Naive B cell (primary cell): Measurements from ENCODE around the gene KHNYN. TPM values are rescaled to one million over a fixed set of nuclear protein-coding genes. Genes with fewer than 3 reads are reported as not detected.
A peak's percentile ranks its signal among the peaks of the same experiment; 100 is the strongest.

ENCODE experiments used
- ATAC-seq, 2 donors: fragments of 150-1000 bp; cut with Tn5 transposase; 2 replicates each; pipeline ENCODE4 v1.10.0; 2021; ENCODE audit warnings: low read depth in 2 of 2, mild to moderate bottlenecking in 2 of 2, moderate library complexity in 2 of 2
- DNase-seq: peaks from one replicate; pipeline ENCODE4 v3.0.0; 2022
- H3K27ac Mint-ChIP-seq, 6 donors: one replicate each; pipeline ENCODE4 v1.8.0; 2020 to 2022; ENCODE audit warnings: mild to moderate bottlenecking in 6 of 6, mixed read lengths in 6 of 6, moderate library complexity in 5 of 6, inconsistent platforms in 2 of 6
- H3K27me3 Mint-ChIP-seq, 3 donors: one replicate each; pipeline ENCODE4 v1.8.0; 2021 to 2022; ENCODE audit warnings: mixed read lengths in 3 of 3, mild to moderate bottlenecking in 1 of 3
- H3K36me3 Mint-ChIP-seq, 2 donors: one replicate each; pipeline ENCODE4 v1.8.0; 2020 to 2022; ENCODE audit warnings: mixed read lengths in 2 of 2, inconsistent platforms in 1 of 2, mild to moderate bottlenecking in 1 of 2
- H3K4me1 Mint-ChIP-seq, 3 donors: one replicate each; pipeline ENCODE4 v1.8.0; 2020 to 2022; ENCODE audit warnings: mixed read lengths in 3 of 3, inconsistent platforms in 1 of 3, mild to moderate bottlenecking in 1 of 3, moderate library complexity in 1 of 3
- H3K4me3 Mint-ChIP-seq, 8 donors: one replicate each; pipeline ENCODE4 v1.8.0; 2020 to 2022; ENCODE audit warnings: mild to moderate bottlenecking in 8 of 8, mixed read lengths in 8 of 8, moderate library complexity in 8 of 8, inconsistent platforms in 2 of 8
- H3K9me3 Mint-ChIP-seq, 7 donors: one replicate each; pipeline ENCODE4 v1.8.0; 2020 to 2022; ENCODE audit warnings: mixed read lengths in 7 of 7, mild to moderate bottlenecking in 5 of 7, inconsistent platforms in 2 of 7, moderate library complexity in 1 of 7
- polyA plus RNA-seq, 6 donors: library from polyadenylated mRNA; unstranded; fragments of 300-500 nt; fragmentation: Illumina TruSeq; gene quantifications; one replicate each; pipeline ENCODE4 v1.2.3, GENCODE V29; 2021; ENCODE audit warnings: low read depth in 6 of 6

Gene KHNYN
- polyA plus RNA-seq, 6 donors from 2014 or later, result 22.8 to 39.8 (median 24.0) TPM

- H3K36me3 Mint-ChIP-seq, result peaks cover 0 to 17% of the 10 kb centered on the region in 2 donors
- DNase-seq (peak; percentile 84), ATAC-seq (peak; percentile 44 to 53)
- H3K4me3 Mint-ChIP-seq, result peak overlapping the region; percentile 88 to 96 (median 94)
- peak overlapping the region; percentile 32 to 99 (median 98) for H3K27ac Mint-ChIP-seq
- peaks cover 42 to 58% (median 53%) of the 10 kb centered on the region in 3 donors for H3K4me1 Mint-ChIP-seq
- H3K27me3 Mint-ChIP-seq, result no peaks in the 10 kb centered on the region
- peaks cover 0 to 2% (median 0%) of the 10 kb centered on the region in 7 donors for H3K9me3 Mint-ChIP-seq
Measured at GRCh38 chr14:24431569-24432258, 2.0 kb downstream of the KHNYN start.

GRCh38 chr14:24432259-24433131 is 2.7 kb downstream of the KHNYN start:
- Mint-ChIP-seq H3K9me3 (peaks cover 0 to 2% (median 0%) of the 10 kb centered on the region in 7 donors), H3K27me3 (no peaks in the 10 kb centered on the region), H3K4me1 (peaks cover 49 to 64% (median 58%) of the 10 kb centered on the region in 3 donors), H3K4me3 (peak overlapping the region in 3 of 8 donors; percentile 49 to 96 (median 93)), H3K36me3 (peaks cover 0 to 17% of the 10 kb centered on the region in 2 donors), H3K27ac (peak overlapping the region; percentile 10 to 99 (median 90))
- ATAC-seq (no peak), DNase-seq (no peak)

- DNase-seq (no peak), ATAC-seq (no peak)
- Mint-ChIP-seq H3K27me3 (no peaks in the 10 kb centered on the region), H3K36me3 (peaks cover 0 to 17% of the 10 kb centered on the region in 2 donors), H3K9me3 (peaks cover 0 to 2% (median 0%) of the 10 kb centered on the region in 7 donors), H3K4me1 (peaks cover 58 to 69% (median 64%) of the 10 kb centered on the region in 3 donors), H3K4me3 (no peak overlapping the region), H3K27ac (no peak overlapping the region)
Measured at GRCh38 chr14:24434036-24434435, 4.3 kb downstream of the KHNYN start.

- Mint-ChIP-seq H3K27me3 (no peaks in the 10 kb centered on the region), H3K27ac (peak overlapping the region in 3 of 6 donors; percentile 57 to 88 (median 79)), H3K4me3 (peak overlapping the region in 1 of 8 donors; percentile 74), H3K4me1 (peaks cover 56 to 69% (median 62%) of the 10 kb centered on the region in 3 donors), H3K36me3 (peaks cover 6 to 17% of the 10 kb centered on the region in 2 donors), H3K9me3 (peaks cover 0 to 2% (median 0%) of the 10 kb centered on the region in 7 donors)
- DNase-seq (no peak), ATAC-seq (no peak)
Measured at GRCh38 chr14:24434676-24435075, 4.9 kb downstream of the KHNYN start.

- H3K36me3 Mint-ChIP-seq, result peaks cover 6 to 17% of the 10 kb centered on the region in 2 donors
- no peaks in the 10 kb centered on the region for H3K27me3 Mint-ChIP-seq
- peaks cover 57 to 70% (median 62%) of the 10 kb centered on the region in 3 donors for H3K4me1 Mint-ChIP-seq
- no peak for ATAC-seq
- no peak for DNase-seq
- H3K4me3 Mint-ChIP-seq, result peak overlapping the region in 2 of 8 donors; percentile 30 to 74
- peak overlapping the region in 4 of 6 donors; percentile 36 to 88 (median 57) for H3K27ac Mint-ChIP-seq
- peaks cover 0 to 2% (median 0%) of the 10 kb centered on the region in 7 donors for H3K9me3 Mint-ChIP-seq
Measured at GRCh38 chr14:24435192-24435810, 5.5 kb downstream of the KHNYN start.

- ATAC-seq, result no peak
- Mint-ChIP-seq H3K4me1 (peaks cover 60 to 74% (median 63%) of the 10 kb centered on the region in 3 donors), H3K9me3 (peaks cover 0 to 2% (median 0%) of the 10 kb centered on the region in 7 donors), H3K36me3 (peaks cover 6 to 17% of the 10 kb centered on the region in 2 donors), H3K27me3 (no peaks in the 10 kb centered on the region), H3K4me3 (peak overlapping the region in 4 of 8 donors; percentile 30 to 74 (median 68)), H3K27ac (peak overlapping the region in 3 of 6 donors; percentile 34 to 84 (median 57))
- no peak for DNase-seq
Measured at GRCh38 chr14:24435998-24436354, 6.2 kb downstream of the KHNYN start.

- peaks cover 0 to 2% (median 0%) of the 10 kb centered on the region in 7 donors for H3K9me3 Mint-ChIP-seq
- peak overlapping the region in 6 of 8 donors; percentile 13 to 74 (median 50) for H3K4me3 Mint-ChIP-seq
- H3K27ac Mint-ChIP-seq, result peak overlapping the region in 5 of 6 donors; percentile 50 to 92 (median 76)
- H3K27me3 Mint-ChIP-seq, result no peaks in the 10 kb centered on the region
- H3K36me3 Mint-ChIP-seq, result peaks cover 6 to 16% of the 10 kb centered on the region in 2 donors
- DNase-seq (peak; percentile 50), ATAC-seq (peak; percentile 32 to 43)
- H3K4me1 Mint-ChIP-seq, result peaks cover 56 to 73% (median 58%) of the 10 kb centered on the region in 3 donors
Measured at GRCh38 chr14:24436355-24437019, 6.7 kb downstream of the KHNYN start.

GRCh38 chr14:24437020-24437735 is 7.4 kb downstream of the KHNYN start:
- Mint-ChIP-seq H3K27me3 (no peaks in the 10 kb centered on the region), H3K4me1 (peaks cover 54 to 72% (median 58%) of the 10 kb centered on the region in 3 donors), H3K4me3 (peak overlapping the region in 5 of 8 donors; percentile 41 to 75 (median 68)), H3K9me3 (peaks cover 0 to 2% (median 0%) of the 10 kb centered on the region in 7 donors), H3K36me3 (peaks cover 6 to 9% of the 10 kb centered on the region in 2 donors), H3K27ac (peak overlapping the region in 5 of 6 donors; percentile 50 to 92 (median 79))
- DNase-seq, result no peak
- no peak for ATAC-seq

GRCh38 chr14:24437736-24438067 is 7.9 kb downstream of the KHNYN start:
- Mint-ChIP-seq H3K9me3 (peaks cover 0 to 2% (median 0%) of the 10 kb centered on the region in 7 donors), H3K36me3 (peaks cover 9 to 10% of the 10 kb centered on the region in 2 donors), H3K27ac (peak overlapping the region in 3 of 6 donors; percentile 10 to 81 (median 57)), H3K4me1 (peaks cover 58 to 77% (median 63%) of the 10 kb centered on the region in 3 donors), H3K4me3 (peak overlapping the region in 2 of 8 donors; percentile 59 to 75), H3K27me3 (no peaks in the 10 kb centered on the region)
- ATAC-seq, result no peak
- DNase-seq, result no peak

- Mint-ChIP-seq H3K36me3 (peaks cover 2 to 12% of the 10 kb centered on the region in 2 donors), H3K4me3 (peak overlapping the region in 2 of 8 donors; percentile 17 to 67), H3K9me3 (peaks cover 0 to 5% (median 2%) of the 10 kb centered on the region in 7 donors), H3K27ac (peak overlapping the region in 3 of 6 donors; percentile 54 to 70 (median 54)), H3K4me1 (peaks cover 61 to 80% (median 71%) of the 10 kb centered on the region in 3 donors), H3K27me3 (no peaks in the 10 kb centered on the region)
- ATAC-seq (no peak), DNase-seq (no peak)
Measured at GRCh38 chr14:24438223-24439097, 8.7 kb downstream of the KHNYN start.

GRCh38 chr14:24439257-24439656 is 9.5 kb downstream of the KHNYN start:
- Mint-ChIP-seq H3K4me1 (peaks cover 61 to 81% (median 73%) of the 10 kb centered on the region in 3 donors), H3K36me3 (peaks cover 0 to 12% of the 10 kb centered on the region in 2 donors), H3K27me3 (no peaks in the 10 kb centered on the region), H3K4me3 (peak overlapping the region in 1 of 8 donors; percentile 67), H3K9me3 (peaks cover 0 to 5% (median 2%) of the 10 kb centered on the region in 7 donors), H3K27ac (peak overlapping the region in 4 of 6 donors; percentile 40 to 74 (median 48))
- DNase-seq (no peak), ATAC-seq (no peak)
